Endometrial microvascular endothelial cells (primary cell): Measurements from ENCODE around the gene SYTL5. TPM values are rescaled to one million over a fixed set of nuclear protein-coding genes. Genes with fewer than 3 reads are reported as not detected.

Experiments
- in situ Hi-C: cut with HindIII; loops from 2 replicates; pipeline ENCODE4 v1.10.0; 2017; ENCODE audit warnings: low sequenced_read_pairs, low pct_unique_long_range_greater_than_20kb; ENCODE audit errors: inconsistent ontology term
- total RNA-seq: library from RNA; depleted of rRNA; stranded (reverse); fragments of >200 nt; gene quantifications from one replicate; pipeline ENCODE4 v1.2.3, GENCODE V29; 2015; ENCODE audit errors: inconsistent ontology term

The SYTL5 gene
- total RNA-seq, 1 donor from 2014 or later = not detected

GRCh38 chrX:38008658-38009057 lies 2.3 kb downstream of the SYTL5 start:
- in situ Hi-C loops = no loop called here

- in situ Hi-C loops = no loop called here
Observed at GRCh38 chrX:38009641-38010040, 3.3 kb downstream of the SYTL5 start.

DNA sequence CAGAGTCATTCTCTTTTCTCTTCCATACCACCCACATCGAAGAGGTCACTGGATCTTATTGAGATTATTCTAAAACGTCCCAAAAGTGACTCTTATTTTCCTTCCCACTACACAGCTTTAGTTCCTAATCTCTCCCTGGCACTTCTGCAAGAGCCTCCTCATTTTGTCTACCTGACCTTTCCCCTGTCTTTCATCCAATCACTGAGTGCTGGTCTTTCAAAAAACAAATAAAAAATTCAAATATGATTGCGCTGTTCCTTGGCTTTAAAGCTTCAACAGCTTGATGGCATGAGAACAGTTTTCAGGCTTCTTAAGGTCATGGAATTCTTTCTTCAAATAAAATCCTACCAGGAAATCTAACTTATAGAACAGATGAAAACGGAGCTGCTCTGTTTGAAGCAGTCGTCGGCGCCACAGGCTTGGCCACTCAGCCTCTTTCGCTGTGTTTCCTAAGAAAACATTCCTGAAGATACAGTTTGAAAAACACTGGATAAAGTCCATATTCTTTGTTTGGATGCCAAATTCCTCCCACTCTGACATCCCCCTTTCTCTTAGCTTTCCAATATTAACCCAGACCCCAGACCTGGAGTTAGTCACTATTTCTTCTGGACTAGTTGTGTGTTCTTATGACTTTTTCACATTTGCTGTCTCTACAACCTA lies 12.5 kb downstream of the SYTL5 start:
- in situ Hi-C loops = no loop called here

- in situ Hi-C loops = no loop called here
Observed at GRCh38 chrX:38028300-38028699, 21.9 kb downstream of the SYTL5 start.

DNA sequence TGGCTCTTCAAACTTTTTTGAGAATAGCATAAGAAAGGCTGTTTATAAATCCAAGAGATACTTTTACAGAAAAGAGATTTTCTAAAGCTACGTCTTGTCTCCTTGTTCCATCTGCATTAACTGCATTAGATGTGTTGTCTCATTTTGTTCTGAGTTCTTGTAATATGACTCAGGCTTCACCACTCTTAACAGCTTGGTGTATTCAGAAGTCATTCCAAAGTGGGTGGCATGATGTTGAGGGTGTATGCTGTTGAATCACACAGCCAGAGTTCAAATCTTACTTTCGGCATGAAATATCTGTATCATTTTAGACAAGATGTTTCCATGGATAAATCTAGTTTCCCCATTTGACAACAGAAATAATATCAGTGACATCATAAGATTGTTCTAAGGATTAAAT lies 30.1 kb downstream of the SYTL5 start:
- in situ Hi-C loops = no loop called here

GRCh38 chrX:38038501-38038900 lies 32.1 kb downstream of the SYTL5 start:
- in situ Hi-C loops = no loop called here

DNA sequence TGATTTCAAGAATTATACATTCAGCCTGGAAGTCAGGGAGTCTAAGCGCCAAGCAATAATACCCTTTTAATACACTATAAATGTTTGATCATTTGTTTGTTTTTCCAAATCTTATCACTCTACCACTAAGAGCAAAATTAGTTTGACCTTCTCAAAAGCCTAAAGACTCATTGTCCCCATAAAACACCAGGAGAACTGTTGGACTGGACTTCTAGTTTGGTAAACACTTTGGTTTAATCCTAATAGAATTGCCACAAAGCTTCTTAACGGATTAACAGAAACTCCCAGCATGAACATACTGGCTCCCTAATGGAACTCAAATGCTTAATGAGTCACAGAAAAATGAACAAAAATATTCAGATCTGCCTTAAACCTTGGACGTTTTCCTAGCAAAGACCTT lies 34.9 kb downstream of the SYTL5 start:
- in situ Hi-C loops = no loop called here

GRCh38 chrX:38044701-38045100 lies 38.3 kb downstream of the SYTL5 start:
- in situ Hi-C loops = no loop called here

GRCh38 chrX:38045538-38046096 lies 39.3 kb downstream of the SYTL5 start:
- in situ Hi-C loops = no loop called here

DNA sequence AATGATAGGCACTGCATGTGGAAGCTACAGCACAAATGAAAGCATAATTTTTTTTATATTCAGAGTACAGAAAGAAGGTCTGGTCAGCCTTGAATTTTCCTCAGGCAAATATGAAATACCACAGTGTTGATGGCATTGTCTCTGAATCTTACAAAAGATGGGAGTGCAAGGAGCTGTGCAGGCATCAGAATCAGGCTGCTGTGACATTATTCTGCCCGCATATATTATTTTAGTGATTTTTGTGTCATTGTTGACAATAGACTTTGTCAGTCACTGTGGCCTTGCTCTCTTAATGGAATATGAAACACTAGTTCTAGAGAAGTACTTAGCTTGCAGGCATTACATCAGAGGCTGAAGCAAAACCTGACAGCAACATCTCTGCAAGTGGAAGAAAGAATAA lies 42.5 kb downstream of the SYTL5 start:
- in situ Hi-C loops = no loop called here

DNA sequence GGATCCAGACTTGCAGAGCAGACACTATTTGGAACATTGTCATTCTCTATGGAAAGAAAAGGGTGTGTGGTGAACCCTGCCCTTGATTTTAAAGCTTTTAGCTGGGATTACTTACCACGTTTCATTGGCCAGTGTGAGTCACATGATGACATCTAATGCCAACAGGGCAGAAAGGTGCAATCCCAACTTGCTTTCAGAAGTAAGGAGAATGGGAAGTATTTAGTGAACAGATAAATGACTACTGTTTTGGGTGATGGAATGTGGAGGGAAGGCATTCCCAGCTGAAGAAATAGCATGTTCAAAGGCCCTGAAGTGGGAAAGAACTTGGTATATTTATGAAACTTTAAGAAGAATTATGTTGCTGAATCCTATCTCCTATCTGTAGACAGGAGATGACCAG lies 44.5 kb downstream of the SYTL5 start:
- in situ Hi-C loops = no loop called here

DNA sequence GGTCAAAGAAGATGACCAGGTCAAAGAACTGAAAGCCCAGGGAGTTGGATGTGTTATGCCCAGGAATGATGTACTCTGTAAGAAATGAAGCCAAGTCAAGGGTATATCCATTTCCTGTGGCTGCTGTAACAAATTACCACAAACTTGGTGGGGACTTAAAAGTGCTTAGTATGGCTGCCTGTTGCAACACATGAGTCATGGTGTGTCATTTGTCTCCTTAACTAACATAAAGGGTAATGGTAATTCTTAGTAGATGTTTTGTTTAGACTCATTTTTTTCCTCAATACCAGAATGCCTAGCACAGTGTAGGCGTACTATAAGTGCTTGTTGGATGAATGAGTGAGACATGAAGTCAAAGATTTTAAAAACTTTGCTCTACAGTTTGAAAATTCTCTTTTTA lies 45.7 kb downstream of the SYTL5 start:
- in situ Hi-C loops = no loop called here

GRCh38 chrX:38055170-38055847 lies 49.0 kb downstream of the SYTL5 start:
- in situ Hi-C loops = no loop called here

DNA sequence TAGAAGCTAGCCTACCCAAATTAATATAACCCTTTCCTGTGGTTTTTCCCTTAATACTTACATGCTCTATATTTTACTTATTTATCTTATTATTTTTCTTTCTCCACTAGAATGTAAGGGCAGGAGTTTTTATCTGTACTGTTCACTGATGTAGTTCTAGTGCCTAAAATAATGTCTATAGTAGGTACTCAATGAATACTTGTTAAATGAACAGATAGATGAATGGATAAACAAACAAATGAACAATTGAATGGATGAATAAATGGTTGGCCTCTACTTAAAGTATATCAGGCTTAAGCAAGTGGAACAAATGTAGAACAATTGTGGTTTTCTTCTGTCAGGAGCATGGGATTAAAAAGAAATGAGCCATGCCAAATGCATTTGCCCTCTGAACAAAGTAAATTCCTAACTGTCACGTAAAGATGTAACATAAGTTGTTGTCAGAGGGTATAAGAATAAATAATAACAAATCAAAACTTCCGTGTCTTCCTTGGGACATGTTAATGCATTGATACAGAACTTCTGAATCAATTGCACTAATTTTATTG lies 54.1 kb downstream of the SYTL5 start:
- in situ Hi-C loops = no loop called here

DNA sequence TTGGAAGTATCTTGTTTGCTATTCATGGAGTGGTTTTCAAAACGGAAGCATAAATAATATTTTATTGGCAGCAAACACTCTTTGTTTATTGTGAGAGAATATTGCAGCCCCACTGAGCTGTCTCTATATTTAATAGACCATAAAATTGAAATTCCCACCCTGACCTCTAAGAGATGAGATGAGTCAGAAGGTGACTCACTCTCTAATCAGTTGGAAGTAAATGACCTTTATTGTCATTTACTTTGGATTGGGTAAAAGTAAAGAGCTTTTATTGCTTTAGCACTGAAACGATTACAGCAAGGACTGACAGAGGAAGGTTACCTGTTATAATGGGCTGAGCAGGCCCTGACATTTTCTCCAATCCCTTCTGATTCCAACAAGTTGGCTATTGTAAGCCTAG lies 55.0 kb downstream of the SYTL5 start:
- in situ Hi-C loops = no loop called here

- in situ Hi-C loops = no loop called here
Observed at GRCh38 chrX:38066934-38067333, 60.6 kb downstream of the SYTL5 start.

DNA sequence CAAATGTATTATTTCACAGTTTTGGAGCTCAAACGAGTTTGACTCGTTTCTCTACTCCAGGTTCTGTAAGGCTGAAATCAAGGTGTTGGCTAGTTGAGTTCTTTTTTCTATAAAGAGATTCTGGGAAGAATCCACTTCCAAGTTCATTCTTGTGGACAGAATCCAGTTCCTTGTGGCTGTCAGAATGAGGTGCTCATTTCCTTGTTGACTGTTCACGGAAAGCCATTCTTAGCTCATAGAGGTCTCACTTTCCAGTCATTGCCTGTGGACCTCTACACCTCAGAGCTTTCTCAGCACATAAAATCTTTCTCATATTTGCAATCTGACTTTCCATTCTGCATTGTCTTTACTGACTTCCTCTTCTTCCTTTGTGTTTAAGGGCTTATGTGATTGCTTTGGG lies 62.9 kb downstream of the SYTL5 start:
- in situ Hi-C loops = no loop called here

DNA sequence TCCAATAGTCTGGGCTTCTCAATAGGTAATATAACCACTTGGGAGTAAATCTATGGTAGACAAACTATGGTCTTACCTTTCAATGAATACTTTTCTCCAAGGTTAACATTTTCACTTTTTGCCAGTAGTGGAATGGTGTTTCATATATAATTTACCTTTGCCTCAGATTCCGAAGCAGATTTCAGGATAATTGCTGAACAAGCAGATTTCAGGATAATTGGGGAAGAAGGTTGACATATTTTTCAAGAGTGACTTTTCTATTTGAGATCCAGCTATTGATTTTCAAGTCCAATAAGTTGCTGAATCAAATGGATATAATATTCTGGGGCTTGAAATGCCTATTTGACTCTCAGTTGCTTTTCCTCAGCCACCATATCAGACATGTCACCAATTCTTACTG lies 63.6 kb downstream of the SYTL5 start:
- in situ Hi-C loops = no loop called here

- in situ Hi-C loops = no loop called here
Observed at GRCh38 chrX:38079463-38079862, 73.1 kb downstream of the SYTL5 start.

DNA sequence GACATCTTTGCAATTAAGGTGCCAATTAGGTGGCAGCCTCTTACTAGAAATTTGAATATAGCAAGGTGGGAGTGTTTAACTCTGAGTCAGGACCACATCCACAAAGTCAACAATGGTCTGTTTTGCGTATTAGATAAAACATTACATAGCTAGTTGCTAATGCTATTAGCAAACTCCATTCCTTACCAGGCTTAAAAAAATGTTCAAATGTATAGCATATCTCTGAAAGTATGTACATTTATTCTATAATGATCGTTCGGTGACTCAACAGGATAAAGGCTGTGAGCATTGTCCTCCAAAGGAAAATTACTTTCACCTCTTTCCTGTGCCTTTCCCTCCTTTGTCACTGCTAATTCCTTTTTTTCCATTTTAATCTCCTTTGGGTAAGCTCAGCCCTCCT lies 74.5 kb downstream of the SYTL5 start:
- in situ Hi-C loops = no loop called here
